Measurements from ENCODE around the gene MOB2.

The MOB2 gene

DNA sequence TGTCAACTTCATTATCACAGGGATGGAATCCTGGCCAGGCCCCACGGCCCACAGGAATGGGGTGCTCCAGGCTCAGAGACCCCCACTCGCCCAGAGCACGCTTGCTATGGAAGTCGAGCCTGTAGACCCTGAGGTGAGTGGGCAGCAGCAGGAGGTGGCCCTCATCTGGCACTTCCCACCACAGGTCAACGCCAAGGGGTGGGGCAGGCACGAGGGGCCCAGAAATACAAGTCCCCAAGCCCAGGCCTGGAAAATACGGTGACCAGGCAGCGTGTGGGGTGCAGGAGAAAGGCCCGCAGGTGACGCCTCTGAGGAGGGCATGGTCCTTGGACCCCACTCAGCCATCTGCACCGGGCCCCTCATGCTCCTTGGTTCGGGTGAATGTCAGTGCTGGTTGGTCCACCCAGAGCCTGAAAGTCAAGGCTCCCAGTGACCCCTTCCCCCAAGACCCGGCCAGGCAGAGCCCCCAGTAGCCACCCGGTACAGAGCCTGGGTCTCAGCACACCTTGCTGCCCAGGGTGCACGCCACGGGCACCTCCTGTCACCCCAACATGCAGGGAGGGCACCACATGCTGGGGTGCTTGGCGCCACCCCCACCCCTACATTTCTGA lies 2.4 kb downstream of the MOB2 start:
- DNase-seq, result no peak

DNA sequence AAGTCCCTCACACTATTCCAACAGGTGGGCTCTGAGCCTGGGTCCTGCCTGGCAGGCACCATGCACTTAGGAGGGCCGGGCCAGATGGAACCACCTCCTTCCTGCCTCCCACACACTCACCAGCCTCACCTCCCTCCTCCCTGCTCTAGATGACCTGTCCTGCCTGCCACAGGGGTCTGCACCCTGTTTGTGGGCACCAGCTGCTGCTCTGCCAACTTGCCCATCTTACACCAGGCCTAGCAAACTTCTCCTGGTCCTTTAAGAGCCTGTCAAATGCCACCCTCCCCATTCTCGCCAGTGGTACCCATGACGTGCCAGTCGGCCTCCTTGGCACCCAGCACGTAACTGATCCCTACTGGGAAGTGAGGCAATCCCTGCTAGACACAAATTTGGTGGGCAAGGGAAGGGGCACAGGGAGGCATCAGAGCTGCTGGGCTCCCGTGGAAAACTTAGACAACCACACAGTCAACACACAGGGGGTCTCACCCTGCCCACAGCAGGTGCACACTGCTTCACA lies 3.1 kb downstream of the MOB2 start:
- no peak for DNase-seq

DNA sequence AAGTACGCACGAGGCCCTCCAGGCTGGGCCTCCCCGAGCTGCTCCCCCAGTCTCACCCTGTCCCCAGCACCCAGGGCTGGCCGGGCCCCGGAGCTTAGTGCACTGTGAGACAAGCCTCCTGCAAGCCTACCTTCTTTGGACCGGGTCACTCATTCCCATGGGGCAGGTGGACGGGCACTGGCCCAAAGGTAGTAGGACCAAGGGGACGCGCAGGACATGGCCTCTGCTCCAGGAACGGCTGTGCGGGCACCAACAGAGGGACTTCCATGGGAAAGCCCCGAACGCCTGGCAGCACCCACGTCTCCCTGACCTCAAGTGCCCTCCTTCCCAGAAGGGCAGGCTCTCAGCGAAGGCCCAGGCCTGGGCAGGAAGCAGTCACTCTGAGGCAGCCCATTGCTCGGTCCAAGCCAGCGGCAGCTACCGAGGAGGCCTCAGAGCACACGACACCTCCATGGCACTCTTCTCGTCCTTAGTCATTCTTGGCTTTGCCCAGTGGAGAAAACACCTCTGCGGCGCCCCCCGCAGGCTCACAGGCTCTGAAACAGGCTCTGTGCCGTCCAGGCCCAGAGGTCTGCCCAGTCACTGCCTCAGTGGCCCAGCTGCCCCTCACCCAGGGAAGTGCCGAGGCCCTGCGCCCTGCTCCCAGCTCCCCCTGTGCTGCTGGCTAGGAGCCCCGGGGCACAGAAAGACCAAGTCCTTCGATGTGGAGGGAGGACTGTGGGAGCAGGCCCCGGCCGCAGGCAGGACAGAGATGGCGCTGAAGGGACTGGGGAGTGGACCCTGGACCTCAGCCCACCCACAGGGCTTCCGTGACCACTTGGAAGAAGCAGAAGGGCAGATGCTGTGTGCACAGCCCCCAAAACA lies 3.8 kb downstream of the MOB2 start:
- DNase-seq, result no peak

DNA sequence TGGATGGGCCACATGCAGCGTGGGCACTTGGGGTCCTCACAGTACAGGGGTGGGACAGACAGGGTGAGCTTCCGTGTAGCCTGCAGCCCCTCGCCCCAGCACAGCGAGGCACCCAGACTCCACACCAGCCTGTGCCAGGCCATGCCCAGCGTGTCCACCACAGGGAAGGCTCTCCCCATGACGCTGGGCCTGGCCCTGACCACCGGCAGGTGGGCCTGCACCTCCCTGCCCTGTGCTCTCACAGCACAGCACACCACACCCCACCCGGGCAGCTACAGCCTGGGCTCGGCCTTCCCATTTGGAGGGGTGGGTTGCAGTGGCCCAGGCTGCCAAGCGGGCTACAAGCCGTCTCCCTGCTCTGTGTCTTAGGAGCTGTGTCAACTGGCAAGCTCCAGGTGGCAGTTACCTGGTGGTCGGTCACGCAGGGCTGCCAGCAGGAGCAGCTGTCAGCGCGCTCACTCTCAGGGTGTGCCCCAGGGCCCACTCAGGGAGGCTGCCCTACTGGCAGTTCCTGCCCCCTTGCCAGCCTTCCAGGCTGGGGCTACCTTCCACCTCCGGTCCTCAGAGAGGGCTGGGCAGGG lies 4.6 kb downstream of the MOB2 start:
- no peak for DNase-seq

DNA sequence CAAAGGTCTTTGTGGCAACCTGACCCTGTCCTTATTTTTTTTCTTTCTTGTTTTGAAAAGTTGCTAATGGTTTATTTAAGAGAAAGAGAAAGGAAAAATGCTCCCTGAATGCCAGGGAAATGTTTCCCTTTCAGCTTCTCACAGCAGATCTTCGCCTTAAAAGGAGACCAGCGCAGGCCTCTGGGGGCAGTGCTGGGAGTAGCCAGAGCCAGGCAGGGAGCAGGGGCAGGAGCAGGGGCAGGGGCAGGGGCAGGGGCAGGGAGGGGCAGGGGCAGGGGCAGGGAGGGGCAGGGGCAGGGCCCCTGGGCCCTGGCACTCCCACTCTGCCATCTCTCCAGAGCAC lies 5.1 kb downstream of the MOB2 start:
- no peak for DNase-seq

DNA sequence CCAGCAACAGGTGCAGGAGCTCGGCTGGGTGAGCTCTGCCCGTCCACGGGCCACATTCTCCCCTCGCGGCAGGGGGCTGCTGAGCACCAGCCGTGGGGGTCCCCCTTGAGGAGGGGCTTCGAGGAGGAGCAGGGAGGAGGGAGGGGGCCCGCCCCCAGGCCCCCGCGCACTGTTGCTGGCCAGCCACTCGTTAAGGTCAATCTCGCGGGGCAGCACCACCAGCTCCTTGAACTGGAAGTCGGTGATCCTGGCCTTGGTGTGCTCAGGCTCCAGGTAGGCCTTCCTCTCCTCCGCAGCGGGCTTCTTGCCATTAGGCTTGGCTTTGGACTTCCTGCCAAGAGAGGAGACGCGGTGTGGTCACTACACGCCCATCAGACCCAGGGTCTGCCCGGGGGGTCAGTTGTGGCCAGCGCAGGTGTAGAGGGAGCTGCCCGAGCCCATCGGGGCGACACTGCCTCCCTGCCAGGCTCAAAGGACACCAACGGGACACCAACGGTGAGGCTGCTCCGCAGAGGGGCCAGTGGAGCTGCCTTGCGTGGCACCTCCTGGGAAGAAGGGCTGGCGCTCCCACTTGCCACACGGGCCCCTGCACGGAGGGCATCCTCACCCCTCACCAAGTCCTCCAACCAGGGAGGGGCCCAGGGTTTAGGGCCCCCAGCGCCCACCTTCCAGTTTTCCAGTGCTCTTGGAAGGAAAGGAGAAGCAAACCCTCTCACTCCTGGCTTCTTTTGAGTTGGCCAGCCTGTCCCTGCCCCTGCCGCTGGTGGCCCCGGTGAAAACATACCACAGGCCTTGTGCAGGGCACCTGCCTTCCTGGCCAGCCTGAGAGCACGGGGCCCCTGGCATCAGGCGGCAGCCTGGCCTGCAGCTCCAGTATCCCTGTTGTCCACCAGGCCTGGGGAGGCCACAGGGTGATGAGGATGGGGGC lies 5.8 kb downstream of the MOB2 start:
- DNase-seq, result no peak

DNA sequence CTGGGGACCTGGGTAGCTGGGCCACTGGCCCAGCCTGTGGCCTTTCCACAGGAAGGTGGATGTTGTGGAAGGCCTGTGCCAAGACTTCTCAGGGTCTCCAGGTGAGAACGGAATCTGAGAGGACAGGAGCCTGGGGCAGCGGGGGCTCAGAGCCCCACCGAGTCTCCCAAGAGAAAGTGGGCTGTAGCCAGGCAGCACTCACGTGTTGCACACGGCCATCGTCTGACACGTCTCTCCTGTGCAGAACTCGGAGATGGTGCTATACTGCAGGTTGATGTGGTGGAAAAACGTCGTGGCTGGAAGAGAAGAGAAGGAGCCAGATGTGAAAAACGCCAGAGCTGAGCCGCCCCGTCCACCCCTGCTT lies 6.4 kb downstream of the MOB2 start:
- no peak for DNase-seq

DNA sequence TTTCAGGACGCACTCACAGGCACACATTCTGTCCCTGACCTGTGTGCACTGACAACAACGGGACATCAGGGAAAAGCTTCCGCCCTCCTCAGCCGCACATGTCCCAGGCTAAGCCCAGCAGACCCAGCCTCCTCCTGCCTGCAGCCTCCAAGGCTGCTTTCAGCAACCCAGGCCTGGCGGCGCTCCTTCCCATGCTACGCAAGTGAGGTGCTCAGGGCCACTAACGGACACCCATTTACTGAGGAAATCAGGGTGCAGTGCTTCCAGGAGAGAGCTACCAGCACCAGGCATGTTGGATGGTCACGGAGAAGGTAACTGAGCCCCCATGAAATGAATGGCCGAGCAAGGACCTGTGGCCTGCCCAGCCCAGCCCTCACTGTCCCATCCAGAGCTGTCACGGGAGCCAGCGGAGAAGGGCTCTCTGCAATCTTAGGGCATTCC lies 6.9 kb downstream of the MOB2 start:
- DNase-seq, result no peak

DNA sequence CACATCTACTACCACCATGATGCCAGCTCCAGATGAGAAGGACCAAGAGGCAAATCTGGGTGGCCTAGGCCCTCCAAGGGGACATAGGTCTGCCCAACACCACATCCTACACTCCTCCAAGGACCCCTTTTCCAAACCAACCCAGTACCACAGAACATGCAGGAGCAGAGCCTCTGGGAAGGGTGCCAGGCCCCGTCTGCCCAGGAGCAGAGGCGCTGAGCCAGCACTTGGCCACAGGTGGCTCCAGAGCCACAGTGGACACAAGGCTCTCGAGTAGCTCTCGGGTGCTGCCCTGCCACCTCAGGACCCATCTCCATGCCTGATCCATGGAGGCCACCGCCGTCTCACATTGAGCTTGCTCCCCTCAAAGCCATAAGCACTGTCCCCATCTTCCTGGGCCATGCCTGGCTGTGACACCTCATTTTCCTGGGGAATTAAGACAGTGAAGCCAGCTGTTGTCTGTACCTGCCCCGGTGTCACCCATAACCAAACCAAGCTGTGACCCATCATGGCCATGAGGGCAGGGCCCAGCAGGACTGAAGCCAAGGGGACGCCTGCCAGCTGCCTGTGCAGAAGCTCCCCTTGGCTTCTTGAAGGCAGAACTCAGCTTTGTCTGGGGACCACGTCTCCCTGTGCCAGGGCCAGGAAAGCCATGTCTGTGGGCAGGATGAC lies 7.4 kb downstream of the MOB2 start:
- DNase-seq, result no peak

DNA sequence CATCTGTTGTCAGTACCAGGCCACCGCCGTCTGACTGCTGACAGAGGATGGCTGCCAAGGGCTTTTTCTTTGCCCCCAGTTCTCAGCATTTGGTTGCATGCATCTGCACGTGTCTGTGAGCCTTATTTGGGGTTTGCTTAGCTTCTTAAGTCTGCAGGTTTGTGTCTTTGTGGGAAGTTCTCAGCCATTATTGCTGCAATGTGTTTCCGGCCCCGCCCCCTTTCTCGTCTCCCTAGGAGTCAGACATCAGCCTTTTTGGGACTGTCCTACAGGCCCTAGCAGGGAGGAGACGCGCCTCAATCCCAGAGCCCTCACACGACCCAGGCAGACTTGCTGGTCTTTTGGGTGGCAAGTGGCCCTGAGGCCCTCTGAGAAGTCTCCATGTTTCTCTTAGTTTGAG lies 8.0 kb downstream of the MOB2 start:
- DNase-seq, result no peak

DNA sequence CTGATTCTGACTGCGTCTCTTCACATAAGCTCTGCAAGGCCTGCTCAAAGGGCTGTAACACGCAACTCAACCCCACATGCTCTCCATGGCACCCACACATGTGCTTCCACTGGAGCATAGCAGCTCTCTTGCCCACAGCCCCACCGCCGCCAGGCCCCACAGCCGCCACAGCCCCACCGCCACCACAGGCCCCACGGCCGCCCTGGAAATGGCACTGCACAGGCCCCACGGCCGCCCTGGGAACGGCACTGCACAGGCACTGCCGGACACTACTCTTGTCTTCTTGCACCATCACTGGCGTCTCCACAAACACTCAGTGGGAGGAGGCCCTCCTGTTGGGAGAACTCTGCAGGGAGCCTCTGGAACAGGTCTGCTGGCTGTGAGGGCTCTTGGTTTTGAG lies 8.6 kb downstream of the MOB2 start:
- DNase-seq, result no peak

DNA sequence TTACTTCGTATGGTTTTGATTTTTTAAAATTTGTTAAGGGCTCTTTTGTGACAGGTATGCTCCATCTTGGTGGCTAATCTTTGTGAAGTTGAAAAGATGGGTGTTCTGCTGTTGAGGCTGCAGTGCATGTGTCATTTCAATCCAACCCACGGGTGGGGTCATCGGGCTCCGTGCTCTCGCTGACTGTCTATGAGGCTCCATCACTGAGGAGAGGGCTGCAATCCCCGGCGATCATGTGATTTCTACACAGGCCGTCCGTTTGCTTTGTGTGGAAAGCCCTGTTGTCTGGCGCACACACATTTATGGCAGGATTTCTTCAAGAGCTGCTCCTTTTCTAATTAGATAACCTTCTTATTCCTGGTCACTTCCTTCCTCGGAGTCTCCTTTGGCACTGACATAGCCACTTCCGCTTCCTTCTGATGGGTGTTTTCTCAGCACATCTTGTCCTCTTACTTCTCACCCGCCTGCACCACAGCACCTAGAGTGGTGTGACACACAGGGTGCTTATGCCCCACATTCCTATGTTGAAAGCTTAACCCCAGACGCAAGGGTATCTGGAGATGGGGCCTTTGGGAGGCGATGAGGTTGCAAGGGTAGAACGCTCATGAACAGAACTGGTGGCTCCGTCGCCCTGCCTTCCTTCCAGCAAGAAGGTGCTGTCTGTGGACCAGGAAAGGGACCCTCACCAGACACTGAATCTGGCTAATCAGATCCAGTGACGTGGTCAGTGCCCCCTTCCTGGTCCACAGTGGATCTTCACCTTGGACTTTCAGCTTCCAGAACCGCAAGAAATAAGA lies 9.4 kb downstream of the MOB2 start:
- DNase-seq, result no peak

DNA sequence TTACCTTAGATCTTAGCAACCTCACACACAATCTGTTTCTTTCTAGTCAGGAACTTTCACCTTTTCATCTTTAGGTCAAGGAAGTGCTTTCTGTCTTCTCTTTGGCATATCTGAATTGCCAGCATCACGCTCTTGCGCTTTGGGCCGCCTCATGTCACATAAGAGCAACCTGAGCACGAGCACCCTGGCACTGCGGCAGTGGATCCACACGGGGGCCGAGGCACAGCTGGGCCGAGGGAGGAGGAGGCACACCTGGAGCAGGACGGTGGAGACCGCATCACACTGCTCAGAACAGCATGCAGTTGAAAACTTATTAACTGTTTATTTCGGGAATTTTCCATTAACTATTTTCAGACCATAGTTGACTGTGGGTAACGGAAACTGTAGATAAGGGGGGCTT lies 10.7 kb downstream of the MOB2 start:
- DNase-seq, result no peak

DNA sequence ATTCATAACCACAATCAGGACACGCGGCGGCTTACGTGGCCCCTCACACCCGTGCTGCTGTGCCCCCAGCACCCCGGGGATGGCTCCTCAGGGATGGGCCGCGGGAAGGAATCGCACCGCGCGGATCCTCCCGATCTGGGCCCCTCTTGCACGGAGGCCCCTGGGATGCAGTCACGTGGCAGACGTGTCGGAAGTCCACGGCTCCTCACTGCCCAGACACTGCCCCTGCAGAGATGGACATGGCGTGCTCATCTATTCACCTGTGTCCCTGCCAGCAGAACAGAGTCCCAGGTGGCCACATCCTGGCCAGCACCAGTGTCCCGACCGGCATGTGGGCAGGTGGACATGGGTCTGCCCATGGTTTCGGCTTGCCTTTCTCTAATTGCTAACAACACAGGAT lies 12.8 kb downstream of the MOB2 start:
- no peak for DNase-seq

DNA sequence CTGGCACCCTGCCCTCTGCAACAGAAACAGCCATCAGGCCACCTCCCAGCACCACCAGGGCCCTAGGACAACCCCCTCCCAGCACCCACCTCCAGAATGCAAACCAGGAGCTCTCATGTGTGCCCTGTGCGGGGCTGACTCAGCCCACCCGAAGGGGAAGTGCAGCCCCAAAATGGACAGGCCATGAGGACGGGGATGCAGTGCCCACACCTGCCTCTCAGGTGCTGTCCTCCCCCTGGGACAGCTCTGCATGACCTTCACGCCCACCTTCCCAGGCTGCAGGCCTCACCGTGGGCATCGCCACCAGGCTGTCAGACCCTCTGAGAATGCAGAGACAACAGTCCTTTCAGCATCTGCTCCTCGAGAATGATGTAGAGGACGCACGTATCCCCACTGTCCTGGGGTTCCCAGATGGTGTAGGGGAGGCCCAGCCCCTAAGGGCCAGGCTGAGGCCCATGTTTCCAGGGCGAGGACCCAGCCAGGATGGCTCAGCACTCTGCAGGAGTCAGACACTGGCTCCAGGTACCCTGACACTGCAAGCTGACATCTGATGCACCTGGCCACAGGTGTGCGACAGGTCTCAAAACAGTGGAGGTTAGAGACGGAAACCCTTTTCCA lies 13.5 kb downstream of the MOB2 start:
- DNase-seq, result no peak

DNA sequence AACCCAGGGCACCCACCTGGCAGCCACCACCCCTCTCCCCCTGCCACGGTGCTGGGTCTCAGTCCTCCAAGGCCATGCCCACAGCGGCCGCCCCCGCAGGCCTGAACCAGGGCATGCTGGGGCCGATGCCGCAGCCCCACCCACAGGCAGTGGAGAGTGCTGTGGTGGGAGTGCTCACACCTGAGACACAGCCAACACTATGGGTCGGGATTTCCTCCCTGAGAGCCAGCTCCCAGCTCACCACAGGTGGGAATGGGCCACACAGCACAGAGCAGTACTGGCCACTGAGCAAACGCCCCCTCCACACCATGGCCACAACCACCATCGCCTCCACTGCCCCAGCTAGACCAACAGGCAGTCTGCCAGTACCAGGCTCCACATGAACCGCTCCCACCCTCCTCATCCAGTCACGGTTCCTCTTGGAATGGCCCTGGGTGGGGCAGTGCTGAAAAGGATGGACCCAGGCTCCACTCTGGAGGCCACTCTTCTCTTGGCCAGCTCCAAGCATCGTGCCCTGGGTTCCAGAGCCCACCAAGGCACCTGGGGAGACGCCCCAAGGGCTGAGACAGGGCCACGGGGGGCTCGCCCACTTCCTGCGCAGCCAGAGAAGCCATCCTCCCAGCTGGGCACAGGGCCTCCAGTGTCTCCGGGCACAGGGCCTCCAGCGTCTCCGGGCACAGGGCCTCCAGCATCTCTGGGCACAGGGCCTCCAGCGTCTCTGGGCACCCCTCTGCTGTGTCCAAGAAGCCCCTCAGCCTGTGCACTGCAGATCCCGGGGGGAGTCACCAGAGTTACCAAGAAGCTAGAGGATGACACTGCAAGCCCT lies 14.2 kb downstream of the MOB2 start:
- no peak for DNase-seq

DNA sequence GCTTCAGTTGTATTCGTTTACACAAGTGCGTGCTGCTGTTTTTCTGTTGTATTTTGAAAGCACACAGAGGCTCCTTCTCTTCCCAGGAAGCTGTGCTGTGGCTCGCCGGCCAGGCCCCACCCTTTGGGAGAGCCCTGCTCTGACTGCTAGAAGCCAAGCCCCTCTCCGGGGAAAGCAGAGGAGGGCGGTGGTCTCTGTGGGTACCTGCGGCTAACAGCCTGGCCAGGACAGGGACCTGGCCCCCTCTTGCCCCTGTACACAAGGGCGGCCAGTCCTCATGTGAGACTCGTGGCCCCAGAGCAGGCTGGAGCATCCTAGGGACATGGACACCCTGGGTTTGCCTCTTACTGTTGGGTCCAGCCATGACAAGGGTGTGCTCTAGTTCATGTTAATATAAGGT lies 14.8 kb downstream of the MOB2 start:
- no peak for DNase-seq

DNA sequence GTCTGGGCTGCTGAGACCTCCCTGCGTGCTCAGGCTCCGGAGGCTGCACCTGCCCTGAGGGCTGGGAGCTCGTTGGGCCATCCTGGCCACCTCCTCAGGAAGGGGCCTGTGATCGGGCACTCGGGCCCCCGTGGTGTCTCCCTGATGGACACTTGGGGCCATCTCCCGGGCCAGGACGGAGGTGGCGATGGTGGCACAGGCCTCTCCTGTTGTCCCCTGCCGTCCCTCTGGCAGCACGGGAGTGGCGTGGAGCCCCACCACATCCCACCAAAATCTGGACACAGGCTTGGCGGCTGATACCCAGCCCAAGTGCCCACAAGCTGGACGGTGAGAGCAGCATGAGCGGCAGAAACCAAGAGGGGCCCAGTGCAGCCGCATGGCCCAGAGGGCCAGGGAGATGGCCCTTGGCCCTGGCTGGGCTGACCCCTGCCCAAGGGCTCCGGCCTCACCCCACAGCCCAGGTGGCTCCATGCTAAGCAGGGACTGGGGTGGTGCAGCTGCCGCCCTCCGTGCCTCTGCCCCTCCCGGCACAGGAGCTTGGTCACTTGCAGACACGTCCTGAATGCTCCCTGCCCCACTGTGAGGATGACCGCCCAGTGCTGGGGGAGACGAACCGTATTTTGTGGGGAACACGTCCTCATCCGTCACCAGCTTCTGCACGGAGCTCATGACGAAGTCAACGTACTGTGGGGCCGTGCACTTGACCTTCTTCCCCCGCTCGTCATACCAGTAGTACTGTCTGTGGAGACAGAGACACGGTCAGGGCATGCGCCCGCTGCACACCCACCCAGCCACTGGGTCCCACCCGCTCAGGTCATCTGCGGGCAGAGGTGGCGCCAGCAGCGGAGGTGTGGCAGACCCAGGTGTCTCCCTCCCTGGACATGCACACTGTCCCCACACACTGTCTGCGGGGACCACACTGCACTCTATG lies 15.6 kb downstream of the MOB2 start:
- DNase-seq, result no peak
